HG03575 (cell line): ENCODE data around the gene SCART1.
"Not testable (repeated sequence)": the region's sequence is repeated elsewhere in the genome, so short reads cannot be mapped to it uniquely, and the experiment has no call there.

Source experiments
- ATAC-seq: cut with Tn5 transposase; IDR thresholded peaks from one replicate; pipeline ENCODE4 v1.9.1; 2021; ENCODE audit not compliant: unreplicated experiment, insufficient number of reproducible peaks, low FRiP score; ENCODE audit errors: extremely low read depth

Gene SCART1

DNA sequence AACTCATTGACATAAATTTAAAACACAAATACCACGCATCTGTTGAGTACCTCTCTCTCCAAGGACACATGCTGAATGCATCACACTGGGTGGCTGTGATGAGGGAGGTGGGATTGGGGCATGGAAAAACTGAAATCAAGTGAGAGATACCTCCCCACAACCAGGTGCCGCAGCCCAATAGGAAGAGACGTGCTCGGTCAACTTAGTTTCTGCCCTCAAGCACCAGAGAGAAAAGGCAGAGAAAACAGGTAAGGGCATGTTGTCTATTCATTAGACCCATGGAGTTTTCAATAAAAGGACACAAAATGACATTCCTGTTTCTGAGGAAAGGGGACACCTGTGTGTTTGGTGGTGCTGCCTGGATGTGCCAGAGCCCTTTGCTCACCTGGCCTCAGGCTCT is 24.2 kb upstream of the SCART1 start:
- ATAC-seq, result not testable (repeated sequence)

DNA sequence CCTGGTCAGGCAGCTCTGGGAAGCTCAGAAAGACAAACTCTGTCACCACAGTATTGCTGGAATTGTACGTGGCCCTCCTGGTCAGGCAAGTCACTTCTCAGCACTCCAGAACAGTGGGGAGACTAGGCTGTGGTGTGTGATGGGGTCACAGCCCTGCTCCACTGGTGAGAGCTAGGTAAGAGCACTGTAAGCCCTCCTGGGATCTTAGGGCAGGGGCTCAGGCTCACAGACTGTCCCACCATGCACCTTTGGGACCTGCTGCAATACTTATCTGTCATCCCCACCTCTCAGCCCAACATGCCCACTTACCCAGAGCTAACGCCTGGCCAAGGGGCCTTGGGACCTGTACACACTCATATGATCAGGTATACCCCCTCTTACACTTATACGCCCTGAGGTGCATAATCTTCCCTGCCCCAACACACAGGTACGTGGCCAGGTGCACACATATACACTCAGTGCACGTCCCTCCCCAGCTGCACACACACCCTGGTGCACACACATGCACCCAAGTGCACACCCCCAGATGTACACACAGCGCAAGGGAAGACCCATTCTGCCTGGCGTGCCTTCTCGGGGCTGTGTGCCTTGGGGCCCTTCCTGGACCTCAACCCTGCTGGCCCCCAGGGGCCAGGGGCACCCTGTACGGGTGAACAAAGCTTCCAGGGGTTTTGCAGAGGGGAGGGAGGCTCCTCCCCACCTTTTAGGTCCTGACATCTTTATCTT is 21.7 kb upstream of the SCART1 start:
- ATAC-seq, result not testable (repeated sequence)

DNA sequence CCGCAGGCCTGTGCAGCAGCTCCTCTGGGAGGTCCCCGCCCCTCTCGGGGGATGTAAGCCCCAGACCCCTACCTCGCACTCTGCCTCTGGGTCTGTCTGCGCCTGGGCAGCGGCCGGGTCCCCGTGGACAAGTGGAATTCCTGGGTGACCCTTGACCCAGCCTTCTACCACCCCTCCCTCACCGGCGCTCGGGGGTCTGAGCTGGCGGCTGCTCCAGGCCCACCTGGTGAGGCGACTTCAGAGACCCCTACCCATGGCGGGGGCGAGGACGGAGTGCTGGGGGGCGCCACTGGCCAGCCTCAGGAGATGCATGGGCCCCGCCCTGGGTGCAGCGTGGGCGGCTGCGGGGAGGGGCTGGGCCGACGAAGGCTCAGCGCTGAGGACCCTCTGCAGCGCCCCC is 21.0 kb upstream of the SCART1 start:
- not testable (repeated sequence) for ATAC-seq

- ATAC-seq, result no peak
These were observed 15.0 kb upstream of the SCART1 start for GRCh38 chr10:133438711-133439273.

DNA sequence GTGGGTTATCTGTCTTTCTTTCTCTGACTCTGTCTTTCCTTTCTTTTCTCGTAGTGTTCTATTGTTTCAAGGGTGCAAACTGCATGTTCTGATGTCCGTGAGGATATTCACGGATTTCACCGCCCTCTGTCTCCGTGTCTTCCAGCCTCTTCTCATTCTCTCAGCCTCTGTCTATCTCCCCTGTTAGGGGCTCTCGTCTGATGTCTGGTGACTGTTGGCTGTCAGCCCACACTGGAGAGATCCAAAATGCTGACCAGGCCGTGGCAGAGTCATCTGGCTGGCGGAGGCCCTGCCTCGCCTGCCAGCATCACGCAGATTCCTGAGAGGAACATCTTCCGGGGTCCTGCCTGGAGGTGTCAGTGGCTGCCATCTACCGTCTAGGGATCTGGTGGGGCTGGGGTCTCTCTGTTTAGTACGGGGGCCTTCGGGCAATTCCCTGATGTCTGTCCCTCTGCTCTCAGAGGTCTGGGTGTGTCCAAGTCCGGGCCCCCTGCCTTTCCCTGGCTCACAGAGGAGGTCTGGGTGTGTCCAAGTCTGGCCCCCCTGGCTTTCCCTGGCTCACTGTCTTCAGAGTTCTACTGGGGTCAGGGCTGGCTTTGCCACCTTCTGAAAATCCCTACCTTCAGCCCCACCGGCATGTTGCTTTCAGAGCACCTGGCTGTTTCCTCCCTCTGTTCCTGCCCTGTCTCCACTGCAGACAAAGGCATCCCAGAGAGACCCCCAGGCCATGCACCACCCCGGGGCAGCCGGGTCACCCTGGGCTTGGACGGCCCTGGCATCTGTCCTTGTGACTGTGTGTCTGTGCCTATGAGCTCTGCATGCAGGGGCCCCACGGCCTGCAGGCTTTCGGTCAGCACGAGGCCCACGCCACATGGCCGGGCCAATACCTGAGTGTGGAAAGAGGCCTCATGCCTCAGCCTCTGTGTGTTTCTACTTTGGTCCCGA is 14.0 kb upstream of the SCART1 start:
- no peak for ATAC-seq

- no peak for ATAC-seq
These were observed 13.0 kb upstream of the SCART1 start for GRCh38 chr10:133440633-133441285.

- not testable (repeated sequence) for ATAC-seq
These were observed 12.4 kb upstream of the SCART1 start for GRCh38 chr10:133441356-133441755.

DNA sequence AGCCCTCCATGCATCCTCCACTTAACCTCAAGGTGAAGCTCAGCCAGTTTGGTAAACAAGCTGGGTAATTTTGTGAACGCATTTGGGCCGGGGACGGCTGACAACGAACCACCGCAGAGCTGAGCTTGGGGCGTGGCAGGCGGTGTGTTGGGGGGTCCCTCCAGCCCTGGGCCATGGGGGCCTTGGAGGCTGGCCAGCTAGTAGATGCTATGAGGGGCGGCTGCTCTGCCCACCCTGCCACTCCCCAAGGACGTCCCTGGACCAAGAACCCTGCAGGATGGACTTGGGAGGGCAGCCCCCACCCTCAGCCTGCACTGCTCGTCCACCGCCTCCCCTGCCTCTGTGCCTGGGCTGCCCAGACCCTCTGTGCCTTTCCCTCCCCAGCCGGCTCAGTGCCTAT is 12.0 kb upstream of the SCART1 start:
- no peak for ATAC-seq

DNA sequence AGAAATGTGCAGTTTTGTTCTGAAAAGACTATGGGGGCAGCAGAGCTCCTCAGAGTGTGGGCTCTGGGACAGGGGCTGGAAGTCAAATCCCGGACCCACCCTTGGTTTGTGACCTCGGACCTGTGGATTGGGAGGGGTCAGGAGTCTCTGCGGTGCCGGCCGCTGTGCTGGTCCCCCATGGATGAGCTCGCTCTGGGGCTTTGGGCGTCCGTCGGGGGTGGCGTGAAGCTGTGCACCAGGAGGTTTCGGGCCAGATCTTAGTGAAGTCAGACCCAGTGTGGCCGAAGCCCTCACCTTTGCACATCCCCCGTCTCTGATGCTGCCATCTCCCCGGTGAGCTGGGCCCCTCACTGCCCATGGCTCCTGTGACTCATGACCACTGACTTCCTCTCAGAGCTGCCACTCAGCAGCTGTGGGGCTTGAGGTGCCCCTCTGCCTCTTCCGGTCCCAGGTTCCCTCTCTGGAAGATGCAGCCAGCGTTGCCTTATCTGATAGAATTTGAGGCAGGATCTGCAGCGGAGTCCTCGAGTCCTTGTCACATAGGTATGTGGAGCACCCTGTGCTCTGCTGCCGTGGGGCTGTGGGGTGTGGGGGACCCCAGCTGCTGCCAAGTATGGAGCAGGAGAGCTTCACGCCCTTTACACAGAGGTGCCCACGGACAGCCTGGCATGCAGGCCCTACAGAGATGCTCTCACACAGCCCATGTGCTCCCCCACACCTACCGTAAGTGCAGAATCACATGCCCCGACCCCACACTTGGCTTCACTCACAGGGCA is 11.4 kb upstream of the SCART1 start:
- ATAC-seq, result no peak

- ATAC-seq, result no peak
These were observed 10.5 kb upstream of the SCART1 start for GRCh38 chr10:133442967-133443924.

- ATAC-seq, result no peak
These were observed 9.1 kb upstream of the SCART1 start for GRCh38 chr10:133444342-133445267.

DNA sequence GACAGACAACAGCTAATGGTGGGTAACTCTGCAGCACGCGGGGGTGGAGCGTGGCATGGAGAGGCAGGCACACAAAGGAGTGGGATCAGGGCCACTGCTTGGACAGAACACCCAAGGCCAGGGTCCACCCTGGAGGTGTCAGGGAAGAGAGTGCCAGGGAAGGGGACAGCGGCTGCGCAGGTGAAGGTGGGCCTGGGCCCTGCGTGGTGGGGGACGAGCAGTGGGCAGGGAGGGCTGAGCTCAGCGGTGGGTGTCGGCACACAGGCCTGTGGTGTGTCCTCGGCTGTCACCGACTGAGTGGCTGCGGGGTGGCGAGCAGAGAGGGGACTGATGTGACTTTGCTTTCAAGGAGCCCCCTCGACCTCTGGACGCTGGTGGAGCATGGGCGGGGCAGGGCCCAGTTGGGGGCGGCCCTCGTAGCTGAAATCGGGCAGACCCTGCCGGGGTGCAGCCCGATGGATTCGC is 8.4 kb upstream of the SCART1 start:
- no peak for ATAC-seq

DNA sequence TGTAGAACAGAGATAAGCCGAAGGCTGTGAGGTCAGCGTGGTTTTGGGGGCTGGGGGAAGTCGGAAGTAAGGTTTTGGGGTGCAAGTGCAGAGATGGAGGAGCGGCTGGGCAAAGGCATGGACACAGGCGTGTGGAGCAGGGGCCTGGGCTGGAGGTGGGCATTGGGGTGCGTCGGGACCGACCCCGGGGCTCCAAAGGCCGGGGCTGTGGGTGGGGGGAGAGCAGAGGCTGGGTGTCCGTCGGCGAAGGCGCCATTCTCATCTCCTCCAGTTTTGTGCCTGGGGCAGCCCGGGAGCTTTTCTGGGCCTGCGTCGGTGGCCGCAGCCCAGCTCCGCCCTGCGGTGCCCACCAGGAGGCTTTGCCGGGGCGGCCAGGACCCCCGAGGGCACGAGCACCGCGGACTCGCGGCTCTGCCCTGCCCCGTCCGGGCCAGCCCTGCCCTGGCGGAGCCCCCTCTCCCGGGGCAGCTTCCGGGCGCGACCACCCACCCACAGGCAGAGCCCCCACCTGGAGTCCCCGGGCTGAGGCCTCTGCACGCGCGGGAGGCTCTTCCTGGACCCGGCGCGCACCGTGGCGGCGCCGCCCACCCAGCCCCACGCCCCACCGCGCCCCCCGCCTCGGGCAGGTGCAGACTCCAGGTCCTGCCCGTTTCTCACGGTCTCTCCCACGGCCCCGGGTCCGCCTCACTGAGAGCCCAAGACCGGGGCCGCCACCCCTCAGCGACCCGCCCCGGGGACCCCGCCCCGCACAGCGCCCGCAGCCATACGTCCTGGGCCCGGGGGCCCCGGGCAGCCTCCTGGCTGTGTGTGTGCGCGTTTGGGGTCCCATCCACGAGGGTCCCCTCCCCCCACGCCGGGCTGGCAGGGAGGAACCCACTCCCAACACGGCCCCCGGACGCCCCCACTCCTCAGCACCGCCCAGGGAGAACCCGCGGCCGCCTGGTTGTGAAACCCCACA is 7.7 kb upstream of the SCART1 start:
- no peak for ATAC-seq

- ATAC-seq, result no peak
These were observed 6.8 kb upstream of the SCART1 start for GRCh38 chr10:133446979-133447378.

DNA sequence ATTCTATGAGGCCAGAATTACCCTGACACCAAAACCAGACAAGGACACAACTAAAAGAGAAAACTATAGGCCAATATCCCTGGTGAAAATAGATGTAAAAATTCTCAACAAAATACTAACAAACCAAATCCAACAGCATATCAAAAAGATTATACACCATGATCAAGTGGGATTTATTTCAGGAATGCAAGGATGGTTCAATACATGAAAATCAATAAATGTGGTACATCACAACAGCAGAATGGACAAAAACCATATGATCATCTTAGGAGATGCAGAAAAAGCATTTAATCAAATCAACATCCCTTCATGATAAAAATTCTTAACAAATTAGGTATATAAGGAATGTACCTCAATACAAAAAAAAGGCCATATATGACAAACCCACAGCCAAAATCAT is 5.6 kb upstream of the SCART1 start:
- no peak for ATAC-seq
